NCI-H2081 (cell line): ENCODE measurements around the gene RAB33A.
"Not testable (repeated sequence)": the region's sequence is repeated elsewhere in the genome, so short reads cannot be mapped to it uniquely, and the experiment has no call there.

ENCODE experiments used
- DNase-seq, 2 experiments: peaks; one replicate each; lab custom pipeline; 2025; lab: John Stamatoyannopoulos, UW

Gene RAB33A

GRCh38 chrX:130172127-130172845 lies 524 bp downstream of the RAB33A start:
- no peak for DNase-seq

- no peak for DNase-seq
Measured at GRCh38 chrX:130173190-130173895, 1.6 kb downstream of the RAB33A start.

- no peak for DNase-seq
Measured at GRCh38 chrX:130174045-130174704, 2.4 kb downstream of the RAB33A start.

GRCh38 chrX:130174937-130175336 lies 3.2 kb downstream of the RAB33A start:
- no peak for DNase-seq

- DNase-seq: no peak
Measured at GRCh38 chrX:130176354-130176776, 4.6 kb downstream of the RAB33A start.

GRCh38 chrX:130176942-130177341 lies 5.2 kb downstream of the RAB33A start:
- no peak for DNase-seq

GRCh38 chrX:130179170-130179569 lies 7.4 kb downstream of the RAB33A start:
- DNase-seq: no peak

GRCh38 chrX:130179579-130180215 lies 7.9 kb downstream of the RAB33A start:
- no peak for DNase-seq

- no peak for DNase-seq
Measured at GRCh38 chrX:130184168-130184567, 12.4 kb downstream of the RAB33A start.

- DNase-seq: no peak
Measured at GRCh38 chrX:130184857-130185256, 13.1 kb downstream of the RAB33A start.

- DNase-seq: no peak
Measured at GRCh38 chrX:130186651-130187050, 14.9 kb downstream of the RAB33A start.

GRCh38 chrX:130190801-130191200 lies 19.0 kb downstream of the RAB33A start:
- DNase-seq: no peak

- DNase-seq: no peak
Measured at GRCh38 chrX:130196466-130196865, 24.7 kb downstream of the RAB33A start.

- DNase-seq: no peak
Measured at GRCh38 chrX:130197464-130197863, 25.7 kb downstream of the RAB33A start.

- DNase-seq: no peak
Measured at GRCh38 chrX:130204647-130205046, 32.9 kb downstream of the RAB33A start.

- DNase-seq: no peak
Measured at GRCh38 chrX:130211415-130212186, 39.8 kb downstream of the RAB33A start.

GRCh38 chrX:130212371-130212770 lies 40.6 kb downstream of the RAB33A start:
- DNase-seq: no peak

- no peak for DNase-seq
Measured at GRCh38 chrX:130213376-130213775, 41.6 kb downstream of the RAB33A start.

GRCh38 chrX:130216320-130216719 lies 44.6 kb downstream of the RAB33A start:
- no peak for DNase-seq

GRCh38 chrX:130224810-130225209 lies 53.0 kb downstream of the RAB33A start:
- no peak for DNase-seq

- no peak for DNase-seq
Measured at GRCh38 chrX:130228871-130229270, 57.1 kb downstream of the RAB33A start.

- DNase-seq: not testable (repeated sequence)
Measured at GRCh38 chrX:130231184-130231583, 59.4 kb downstream of the RAB33A start.
